Measurements from ENCODE around the gene PPP1R37.

DNA sequence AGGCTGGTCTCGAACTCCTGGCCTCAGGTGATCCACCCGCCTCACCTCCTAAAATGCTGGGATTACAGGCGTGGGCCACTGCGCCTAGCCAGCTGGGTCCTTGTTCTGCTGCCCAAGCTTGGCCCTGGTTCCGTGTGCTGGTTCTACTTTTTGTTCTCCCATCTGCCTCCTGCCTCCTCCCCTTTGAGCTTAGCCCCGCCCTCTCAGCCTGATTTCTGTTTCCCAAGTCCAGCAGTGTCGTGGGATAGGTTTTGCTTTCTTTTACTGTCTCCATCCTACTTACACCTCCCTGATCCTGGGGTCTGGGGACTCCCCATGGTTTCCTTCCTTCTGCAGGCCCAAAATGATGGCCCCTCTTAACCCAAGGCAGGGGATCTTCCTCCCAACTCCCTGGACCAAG is 88.0 kb downstream of the PPP1R37 start:
- no peak for TF ChIP-seq TAF1 (IDR thresholded peaks at IDR 0.05; ENCODE audit: borderline replicate concordance, insufficient read depth, low read length)
- no peak for TF ChIP-seq REST (IDR thresholded peaks at IDR 0.05; ENCODE audit: insufficient read depth in 1 of 2, low read depth in 2 of 2, low read length in 2 of 2)
- no peak for TF ChIP-seq POLR2AphosphoS5 (IDR thresholded peaks at IDR 0.05; ENCODE audit: low read depth, low read length)
